HEK293 (cell line): Measurements from ENCODE around the gene PLA2G1B.

ENCODE experiments used
- CTCF ChIA-PET: fragments of 350-600 bp; formaldehyde crosslinking; extraction: SDS; loops from one replicate; lab custom pipeline; 2021; ENCODE audit warnings: antibody characterized with exemption; lab: Yijun Ruan, JAX
- POLR2A ChIA-PET: fragments of 300-600 bp; formaldehyde crosslinking; extraction: SDS; loops from one replicate; lab custom pipeline; 2020; ENCODE audit warnings: antibody characterized with exemption, inconsistent platforms; lab: Yijun Ruan, JAX
- H3K27ac ChIP-seq: fragments of 200-500 bp; sonication (Bioruptor generic); 2 replicates; pipeline ENCODE4 v1.5.1; 2014; ENCODE audit warnings: low read depth, low read length, control low read depth, inconsistent platforms; ENCODE audit errors: extremely low read depth
- H3K36me3 ChIP-seq, 2 experiments: fragments of 200-500 bp in 1 of 2; sonication (Bioruptor generic) in 1 of 2; 1 replicate in 1 of 2; 2 replicates in 1 of 2; pipeline ENCODE4 v1.5.1; 2014 to 2017; ENCODE audit warnings: inconsistent platforms in 2 of 2, low read length in 2 of 2; ENCODE audit not compliant: control insufficient read depth in 2 of 2, insufficient read depth in 1 of 2
- H3K4me1 ChIP-seq: fragments of 200-500 bp; sonication (Bioruptor generic); 2 replicates; pipeline ENCODE4 v1.5.1; 2014; ENCODE audit warnings: mild to moderate bottlenecking, low read length, inconsistent platforms; ENCODE audit not compliant: control insufficient read depth, insufficient read depth
- H3K4me3 ChIP-seq: 2 replicates; pipeline ENCODE4 v1.5.1; 2011; ENCODE audit warnings: low read depth, mild to moderate bottlenecking, control low read depth, low read length, moderate library complexity
- H3K9me3 ChIP-seq: fragments of 200-500 bp; sonication (Bioruptor generic); 2 replicates; pipeline ENCODE4 v1.5.1; 2014; ENCODE audit warnings: low read depth, low read length, inconsistent platforms; ENCODE audit not compliant: control insufficient read depth, insufficient read depth
- HOXA7 ChIP-seq: sonication (generic); formaldehyde crosslinking; IDR thresholded peaks from 2 replicates; pipeline ENCODE4 v1.8.1; 2022; ENCODE audit warnings: missing genetic modification reagents, borderline replicate concordance
- KLF9 ChIP-seq: fragments of 450-650 bp; formaldehyde crosslinking; IDR thresholded peaks from 2 replicates; pipeline ENCODE4 v1.5.1; 2016; ENCODE audit warnings: missing biosample characterization, missing genetic modification characterization, low read depth
- ZBTB1 ChIP-seq: fragments of 450-650 bp; formaldehyde crosslinking; IDR thresholded peaks from 2 replicates; pipeline ENCODE4 v1.5.1; 2016; ENCODE audit warnings: missing biosample characterization, missing genetic modification characterization
- ZBTB48 ChIP-seq: fragments of 450-650 bp; formaldehyde crosslinking; IDR thresholded peaks from 2 replicates; pipeline ENCODE4 v1.5.1; 2016; ENCODE audit warnings: missing biosample characterization, missing genetic modification characterization
- ZNF112 ChIP-seq: fragments of 450-650 bp; formaldehyde crosslinking; IDR thresholded peaks from 2 replicates; pipeline ENCODE4 v1.5.0; 2017; ENCODE audit warnings: missing biosample characterization, missing genetic modification characterization
- ZNF133 ChIP-seq: fragments of 450-650 bp; formaldehyde crosslinking; IDR thresholded peaks from 2 replicates; pipeline ENCODE4 v1.5.1; 2016; ENCODE audit warnings: missing biosample characterization, missing genetic modification characterization
- ZNF155 ChIP-seq: fragments of 450-650 bp; formaldehyde crosslinking; IDR thresholded peaks from 2 replicates; pipeline ENCODE4 v1.5.1; 2016; ENCODE audit warnings: missing biosample characterization, missing genetic modification characterization
- ZNF18 ChIP-seq: fragments of 450-650 bp; formaldehyde crosslinking; IDR thresholded peaks from 2 replicates; pipeline ENCODE4 v1.5.1; 2016; ENCODE audit warnings: missing biosample characterization, missing genetic modification characterization
- ZNF48 ChIP-seq: fragments of 450-650 bp; formaldehyde crosslinking; IDR thresholded peaks from 2 replicates; pipeline ENCODE4 v1.5.1; 2016; ENCODE audit warnings: missing biosample characterization, missing genetic modification characterization
- ZNF501 ChIP-seq: fragments of 450-650 bp; formaldehyde crosslinking; IDR thresholded peaks from 2 replicates; pipeline ENCODE4 v1.5.1; 2016; ENCODE audit warnings: missing biosample characterization, missing genetic modification characterization
- ZNF610 ChIP-seq: fragments of 450-650 bp; formaldehyde crosslinking; IDR thresholded peaks from 2 replicates; pipeline ENCODE4 v1.5.1; 2016; ENCODE audit warnings: missing biosample characterization, missing genetic modification characterization, borderline replicate concordance
- ZNF658 ChIP-seq: fragments of 450-650 bp; formaldehyde crosslinking; IDR thresholded peaks from 2 replicates; pipeline ENCODE4; 2016; ENCODE audit warnings: missing biosample characterization, missing genetic modification characterization
- ZNF785 ChIP-seq: fragments of 450-650 bp; formaldehyde crosslinking; IDR thresholded peaks from 2 replicates; pipeline ENCODE4 v1.5.1; 2016; ENCODE audit warnings: missing biosample characterization, missing genetic modification characterization
- ZNF792 ChIP-seq: fragments of 450-650 bp; formaldehyde crosslinking; IDR thresholded peaks from 2 replicates; pipeline ENCODE4 v1.5.1; 2016; ENCODE audit warnings: missing biosample characterization, missing genetic modification characterization
- ZNF843 ChIP-seq: fragments of 450-650 bp; formaldehyde crosslinking; IDR thresholded peaks from 2 replicates; pipeline ENCODE4 v1.5.1; 2016; ENCODE audit warnings: missing biosample characterization, missing genetic modification characterization
- ZXDB ChIP-seq: fragments of 450-650 bp; formaldehyde crosslinking; IDR thresholded peaks from 2 replicates; pipeline ENCODE4 v1.5.1; 2016; ENCODE audit warnings: missing biosample characterization, missing genetic modification characterization
- TF ChIP-seq, protein P1 (sequence below): fragments of 450-650 bp; formaldehyde crosslinking; IDR thresholded peaks from 2 replicates; pipeline ENCODE4 v1.5.1; 2016; ENCODE audit warnings: missing biosample characterization, missing genetic modification characterization, low read depth
- TF ChIP-seq, protein P2 (sequence below): fragments of 450-650 bp; formaldehyde crosslinking; IDR thresholded peaks from 2 replicates; pipeline ENCODE4 v1.5.1; 2016; ENCODE audit warnings: missing biosample characterization, missing genetic modification characterization
- TF ChIP-seq, protein P3 (sequence below): fragments of 450-650 bp; formaldehyde crosslinking; IDR thresholded peaks from 2 replicates; pipeline ENCODE4 v1.5.0; 2017; ENCODE audit warnings: missing biosample characterization, missing genetic modification characterization, borderline replicate concordance
- TF ChIP-seq, protein P4 (sequence below): fragments of 450-650 bp; formaldehyde crosslinking; IDR thresholded peaks from 2 replicates; pipeline ENCODE4 v1.5.1; 2016; ENCODE audit warnings: missing biosample characterization, missing genetic modification characterization, borderline replicate concordance
- TF ChIP-seq, protein P5 (sequence below): fragments of 450-650 bp; formaldehyde crosslinking; IDR thresholded peaks from 2 replicates; pipeline ENCODE4 v1.5.1; 2016; ENCODE audit warnings: missing biosample characterization, missing genetic modification characterization

The PLA2G1B gene

GRCh38 chr12:120342175-120343038 is 14.8 kb upstream of the PLA2G1B start:
- TF ChIP-seq, protein P1, sequence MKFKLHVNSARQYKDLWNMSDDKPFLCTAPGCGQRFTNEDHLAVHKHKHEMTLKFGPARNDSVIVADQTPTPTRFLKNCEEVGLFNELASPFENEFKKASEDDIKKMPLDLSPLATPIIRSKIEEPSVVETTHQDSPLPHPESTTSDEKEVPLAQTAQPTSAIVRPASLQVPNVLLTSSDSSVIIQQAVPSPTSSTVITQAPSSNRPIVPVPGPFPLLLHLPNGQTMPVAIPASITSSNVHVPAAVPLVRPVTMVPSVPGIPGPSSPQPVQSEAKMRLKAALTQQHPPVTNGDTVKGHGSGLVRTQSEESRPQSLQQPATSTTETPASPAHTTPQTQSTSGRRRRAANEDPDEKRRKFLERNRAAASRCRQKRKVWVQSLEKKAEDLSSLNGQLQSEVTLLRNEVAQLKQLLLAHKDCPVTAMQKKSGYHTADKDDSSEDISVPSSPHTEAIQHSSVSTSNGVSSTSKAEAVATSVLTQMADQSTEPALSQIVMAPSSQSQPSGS (tag by site-specific recombination), result no peak
- TF ChIP-seq ZNF112 (no peak), ZNF610 (tag by site-specific recombination) (no peak), ZBTB1 (tag by site-specific recombination) (no peak), ZNF658 (tag by site-specific recombination) (no peak), HOXA7 (CRISPR knock-in tag) (no peak), ZNF843 (no peak)
- TF ChIP-seq, protein P2, sequence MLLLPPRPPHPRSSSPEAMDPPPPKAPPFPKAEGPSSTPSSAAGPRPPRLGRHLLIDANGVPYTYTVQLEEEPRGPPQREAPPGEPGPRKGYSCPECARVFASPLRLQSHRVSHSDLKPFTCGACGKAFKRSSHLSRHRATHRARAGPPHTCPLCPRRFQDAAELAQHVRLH (tag by site-specific recombination), result no peak
- TF ChIP-seq, protein P3, sequence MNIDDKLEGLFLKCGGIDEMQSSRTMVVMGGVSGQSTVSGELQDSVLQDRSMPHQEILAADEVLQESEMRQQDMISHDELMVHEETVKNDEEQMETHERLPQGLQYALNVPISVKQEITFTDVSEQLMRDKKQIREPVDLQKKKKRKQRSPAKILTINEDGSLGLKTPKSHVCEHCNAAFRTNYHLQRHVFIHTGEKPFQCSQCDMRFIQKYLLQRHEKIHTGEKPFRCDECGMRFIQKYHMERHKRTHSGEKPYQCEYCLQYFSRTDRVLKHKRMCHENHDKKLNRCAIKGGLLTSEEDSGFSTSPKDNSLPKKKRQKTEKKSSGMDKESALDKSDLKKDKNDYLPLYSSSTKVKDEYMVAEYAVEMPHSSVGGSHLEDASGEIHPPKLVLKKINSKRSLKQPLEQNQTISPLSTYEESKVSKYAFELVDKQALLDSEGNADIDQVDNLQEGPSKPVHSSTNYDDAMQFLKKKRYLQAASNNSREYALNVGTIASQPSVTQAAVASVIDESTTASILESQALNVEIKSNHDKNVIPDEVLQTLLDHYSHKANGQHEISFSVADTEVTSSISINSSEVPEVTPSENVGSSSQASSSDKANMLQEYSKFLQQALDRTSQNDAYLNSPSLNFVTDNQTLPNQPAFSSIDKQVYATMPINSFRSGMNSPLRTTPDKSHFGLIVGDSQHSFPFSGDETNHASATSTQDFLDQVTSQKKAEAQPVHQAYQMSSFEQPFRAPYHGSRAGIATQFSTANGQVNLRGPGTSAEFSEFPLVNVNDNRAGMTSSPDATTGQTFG, result no peak
- TF ChIP-seq, protein P4, sequence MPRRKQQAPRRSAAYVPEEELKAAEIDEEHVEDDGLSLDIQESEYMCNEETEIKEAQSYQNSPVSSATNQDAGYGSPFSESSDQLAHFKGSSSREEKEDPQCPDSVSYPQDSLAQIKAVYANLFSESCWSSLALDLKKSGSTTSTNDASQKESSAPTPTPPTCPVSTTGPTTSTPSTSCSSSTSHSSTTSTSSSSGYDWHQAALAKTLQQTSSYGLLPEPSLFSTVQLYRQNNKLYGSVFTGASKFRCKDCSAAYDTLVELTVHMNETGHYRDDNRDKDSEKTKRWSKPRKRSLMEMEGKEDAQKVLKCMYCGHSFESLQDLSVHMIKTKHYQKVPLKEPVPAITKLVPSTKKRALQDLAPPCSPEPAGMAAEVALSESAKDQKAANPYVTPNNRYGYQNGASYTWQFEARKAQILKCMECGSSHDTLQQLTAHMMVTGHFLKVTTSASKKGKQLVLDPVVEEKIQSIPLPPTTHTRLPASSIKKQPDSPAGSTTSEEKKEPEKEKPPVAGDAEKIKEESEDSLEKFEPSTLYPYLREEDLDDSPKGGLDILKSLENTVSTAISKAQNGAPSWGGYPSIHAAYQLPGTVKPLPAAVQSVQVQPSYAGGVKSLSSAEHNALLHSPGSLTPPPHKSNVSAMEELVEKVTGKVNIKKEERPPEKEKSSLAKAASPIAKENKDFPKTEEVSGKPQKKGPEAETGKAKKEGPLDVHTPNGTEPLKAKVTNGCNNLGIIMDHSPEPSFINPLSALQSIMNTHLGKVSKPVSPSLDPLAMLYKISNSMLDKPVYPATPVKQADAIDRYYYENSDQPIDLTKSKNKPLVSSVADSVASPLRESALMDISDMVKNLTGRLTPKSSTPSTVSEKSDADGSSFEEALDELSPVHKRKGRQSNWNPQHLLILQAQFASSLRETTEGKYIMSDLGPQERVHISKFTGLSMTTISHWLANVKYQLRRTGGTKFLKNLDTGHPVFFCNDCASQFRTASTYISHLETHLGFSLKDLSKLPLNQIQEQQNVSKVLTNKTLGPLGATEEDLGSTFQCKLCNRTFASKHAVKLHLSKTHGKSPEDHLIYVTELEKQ (tag by site-specific recombination), result no peak
- ChIA-PET CTCF (interaction anchor here (0.6 kb wide), 1 partner anchor 304 kb away, joined by 3 read pairs; no protein-coding TSS in a partner anchor), POLR2A (interaction anchor here (0.9 kb wide), 1 partner anchor 186 kb away, joined by 4 read pairs; the partner anchor contains the start of gene COQ5)
- no peak overlapping the region for H3K4me3 ChIP-seq
- H3K9me3 ChIP-seq, result no peaks in the 10 kb centered on the region
- peaks cover 3 to 29% of the 10 kb centered on the region in 2 experiments; a peak in 2 of 3 replicates for H3K36me3 ChIP-seq
- no peak overlapping the region for H3K27ac ChIP-seq
- no peaks in the 10 kb centered on the region for H3K4me1 ChIP-seq

- no peak overlapping the region for H3K27ac ChIP-seq
- ChIA-PET POLR2A (no interaction called here), CTCF (interaction anchor here (0.6 to 0.8 kb wide), 3 partner anchors 28 to 98 kb away, joined by 3 to 5 read pairs (median 3); no protein-coding TSS in a partner anchor)
- H3K4me1 ChIP-seq, result no peaks in the 10 kb centered on the region
- peaks cover 0 to 13% of the 10 kb centered on the region in 2 experiments; a peak in 2 of 3 replicates for H3K36me3 ChIP-seq
- H3K4me3 ChIP-seq, result no peak overlapping the region
- no peaks in the 10 kb centered on the region for H3K9me3 ChIP-seq
- TF ChIP-seq ZNF48 (tag by site-specific recombination) (no peak), KLF9 (no peak), ZNF792 (no peak), ZNF155 (tag by site-specific recombination) (no peak), ZNF18 (tag by site-specific recombination) (no peak), ZNF785 (tag by site-specific recombination) (no peak), ZXDB (no peak), ZNF133 (no peak), ZBTB48 (no peak), ZNF501 (tag by site-specific recombination) (no peak)
- TF ChIP-seq, protein P5, sequence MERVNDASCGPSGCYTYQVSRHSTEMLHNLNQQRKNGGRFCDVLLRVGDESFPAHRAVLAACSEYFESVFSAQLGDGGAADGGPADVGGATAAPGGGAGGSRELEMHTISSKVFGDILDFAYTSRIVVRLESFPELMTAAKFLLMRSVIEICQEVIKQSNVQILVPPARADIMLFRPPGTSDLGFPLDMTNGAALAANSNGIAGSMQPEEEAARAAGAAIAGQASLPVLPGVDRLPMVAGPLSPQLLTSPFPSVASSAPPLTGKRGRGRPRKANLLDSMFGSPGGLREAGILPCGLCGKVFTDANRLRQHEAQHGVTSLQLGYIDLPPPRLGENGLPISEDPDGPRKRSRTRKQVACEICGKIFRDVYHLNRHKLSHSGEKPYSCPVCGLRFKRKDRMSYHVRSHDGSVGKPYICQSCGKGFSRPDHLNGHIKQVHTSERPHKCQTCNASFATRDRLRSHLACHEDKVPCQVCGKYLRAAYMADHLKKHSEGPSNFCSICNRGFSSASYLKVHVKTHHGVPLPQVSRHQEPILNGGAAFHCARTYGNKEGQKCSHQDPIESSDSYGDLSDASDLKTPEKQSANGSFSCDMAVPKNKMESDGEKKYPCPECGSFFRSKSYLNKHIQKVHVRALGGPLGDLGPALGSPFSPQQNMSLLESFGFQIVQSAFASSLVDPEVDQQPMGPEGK (tag by site-specific recombination), result no peak
These were observed 11.7 kb upstream of the PLA2G1B start for GRCh38 chr12:120339256-120339655.
